Activated T-cell treated with anti-CD3 and anti-CD28 coated beads, Interleukin-2, amount 50 U/mL, for 24 hours (primary cell): ENCODE results near the gene KRT81.

Source experiments
- DNase-seq: peaks from one replicate; pipeline ENCODE4 v3.0.0-alpha.2; 2020
- H3K27ac Mint-ChIP-seq: 2 replicates; pipeline ENCODE4 v1.8.0; 2020; ENCODE audit warnings: mild to moderate bottlenecking, mixed read lengths
- H3K27me3 Mint-ChIP-seq: 2 replicates; pipeline ENCODE4 v1.8.0; 2020; ENCODE audit warnings: mixed read lengths
- H3K36me3 Mint-ChIP-seq: 2 replicates; pipeline ENCODE4 v1.8.0; 2020; ENCODE audit warnings: low read depth, mixed read lengths
- H3K4me1 Mint-ChIP-seq: 2 replicates; pipeline ENCODE4 v1.8.0; 2020; ENCODE audit warnings: low read depth, mixed read lengths
- H3K4me3 Mint-ChIP-seq: 2 replicates; pipeline ENCODE4 v1.8.0; 2020; ENCODE audit warnings: mild to moderate bottlenecking, moderate library complexity, mixed read lengths
- H3K9me3 Mint-ChIP-seq: 2 replicates; pipeline ENCODE4 v1.8.0; 2020; ENCODE audit warnings: mixed read lengths

The KRT81 gene

DNA sequence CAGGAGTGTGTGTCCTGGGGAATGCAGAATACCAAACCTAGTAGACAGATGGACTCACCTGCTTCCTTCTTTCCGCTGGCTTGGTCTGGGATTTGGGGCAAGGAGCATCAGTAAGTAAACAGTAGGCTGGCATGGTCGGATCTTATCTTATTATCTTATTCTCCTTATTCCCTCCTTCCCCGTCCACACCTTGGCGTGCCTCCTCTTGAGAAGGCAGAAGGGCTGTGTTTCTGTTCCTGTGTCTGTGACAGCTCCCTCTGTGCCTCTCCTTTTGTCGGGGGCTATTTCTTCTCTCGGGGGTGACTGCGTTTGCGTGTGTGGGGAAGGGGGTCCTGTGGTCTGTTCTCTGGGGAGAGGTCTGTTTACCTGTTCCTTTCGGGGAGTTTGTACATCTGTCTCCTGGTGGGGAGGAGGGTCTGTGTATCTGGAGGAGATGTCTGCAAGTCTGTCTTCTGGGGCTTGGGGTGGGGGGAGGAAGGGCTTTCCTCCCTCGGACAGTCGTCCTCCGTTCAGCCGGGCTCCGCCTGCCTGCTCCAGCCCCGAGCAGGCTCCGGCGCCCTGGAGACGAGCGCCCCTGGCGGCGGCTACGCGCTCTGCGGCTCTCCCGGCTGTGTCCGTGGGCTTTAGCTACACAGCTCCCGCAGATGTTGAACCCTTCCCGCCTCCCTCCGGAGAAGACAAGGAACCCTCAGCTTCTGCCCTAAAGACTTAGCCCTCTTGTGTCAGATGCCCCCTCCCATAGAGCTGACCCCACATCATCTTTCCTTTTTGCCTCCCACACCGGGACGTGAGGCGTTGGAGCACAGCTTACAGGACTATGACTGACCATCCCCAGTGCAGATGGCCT lies 12.5 kb downstream of the KRT81 start:
- Mint-ChIP-seq H3K4me3 (no peak overlapping the region), H3K27me3 (peaks cover 39% of the 10 kb centered on the region), H3K4me1 (peaks cover 7% of the 10 kb centered on the region), H3K9me3 (no peaks in the 10 kb centered on the region), H3K27ac (no peak overlapping the region), H3K36me3 (no peaks in the 10 kb centered on the region)
- DNase-seq: peak; percentile 84

DNA sequence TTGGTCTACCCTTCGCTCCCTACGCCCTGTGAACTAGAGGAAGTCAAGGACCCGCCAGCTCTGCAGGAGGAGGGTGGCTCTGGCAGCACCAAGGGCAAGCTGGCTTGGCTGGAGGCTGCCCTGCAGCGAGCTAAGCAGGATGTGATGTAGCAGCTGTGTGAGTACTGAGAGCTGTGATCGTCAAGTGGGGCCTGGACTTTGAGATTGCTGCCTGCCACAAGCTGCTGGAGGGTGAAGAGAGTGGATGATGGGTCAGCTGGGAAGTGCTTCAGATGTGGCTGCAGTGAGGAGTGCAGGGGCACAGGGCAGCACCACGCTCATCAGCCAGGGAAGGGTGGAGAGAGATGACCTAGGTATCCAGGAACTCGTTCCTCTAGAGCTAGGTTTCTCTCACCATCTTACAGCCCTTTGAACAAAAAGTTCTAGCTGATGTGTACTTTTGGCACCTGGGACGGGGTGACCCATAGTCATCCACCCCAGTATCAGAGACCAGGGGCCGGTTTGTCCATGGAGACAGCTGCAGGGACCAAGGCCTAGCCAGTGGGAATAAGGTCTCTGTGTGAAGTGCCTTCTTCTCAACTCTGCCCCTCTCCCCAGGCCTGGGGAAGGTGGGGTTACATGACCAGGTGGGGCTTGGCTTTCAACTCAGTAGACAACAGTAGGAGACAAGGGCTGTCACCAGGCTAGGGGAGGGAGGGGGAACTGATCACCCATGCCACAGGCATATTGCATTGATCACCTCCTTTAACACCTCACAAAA lies 13.7 kb downstream of the KRT81 start:
- H3K27ac Mint-ChIP-seq: no peak overlapping the region

DNA sequence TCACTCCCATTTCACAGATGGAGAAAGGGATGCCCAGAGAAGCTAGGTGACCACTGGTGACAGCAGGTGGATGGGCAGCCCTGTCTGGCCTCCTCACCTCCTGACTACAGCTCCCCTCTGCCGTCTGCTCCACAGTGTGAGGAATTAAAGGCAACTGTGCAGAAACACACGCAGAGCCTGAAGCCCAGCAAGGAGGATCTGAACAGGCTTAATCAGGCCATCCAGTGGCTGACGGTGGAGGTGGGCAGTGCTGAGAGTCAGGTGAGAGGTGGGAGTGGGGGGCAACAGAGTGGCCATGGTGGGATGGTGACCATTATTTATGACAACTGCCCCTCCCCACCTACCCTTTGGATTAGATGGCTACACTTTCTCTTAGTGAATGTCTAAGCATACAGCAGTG lies 15.6 kb downstream of the KRT81 start:
- peaks cover 44% of the 10 kb centered on the region for H3K27me3 Mint-ChIP-seq
- no peaks in the 10 kb centered on the region for H3K9me3 Mint-ChIP-seq
- no peak overlapping the region for H3K27ac Mint-ChIP-seq
- H3K36me3 Mint-ChIP-seq: no peaks in the 10 kb centered on the region
- DNase-seq: no peak
- no peak overlapping the region for H3K4me3 Mint-ChIP-seq
- peaks cover 7% of the 10 kb centered on the region for H3K4me1 Mint-ChIP-seq

More for the DNA sequence above, 13.7 kb downstream of the KRT81 start:
- no peaks in the 10 kb centered on the region for H3K9me3 Mint-ChIP-seq
- H3K4me3 Mint-ChIP-seq: no peak overlapping the region
- no peaks in the 10 kb centered on the region for H3K36me3 Mint-ChIP-seq
- no peak for DNase-seq
- H3K27me3 Mint-ChIP-seq: peaks cover 39% of the 10 kb centered on the region
- H3K4me1 Mint-ChIP-seq: peaks cover 7% of the 10 kb centered on the region

DNA sequence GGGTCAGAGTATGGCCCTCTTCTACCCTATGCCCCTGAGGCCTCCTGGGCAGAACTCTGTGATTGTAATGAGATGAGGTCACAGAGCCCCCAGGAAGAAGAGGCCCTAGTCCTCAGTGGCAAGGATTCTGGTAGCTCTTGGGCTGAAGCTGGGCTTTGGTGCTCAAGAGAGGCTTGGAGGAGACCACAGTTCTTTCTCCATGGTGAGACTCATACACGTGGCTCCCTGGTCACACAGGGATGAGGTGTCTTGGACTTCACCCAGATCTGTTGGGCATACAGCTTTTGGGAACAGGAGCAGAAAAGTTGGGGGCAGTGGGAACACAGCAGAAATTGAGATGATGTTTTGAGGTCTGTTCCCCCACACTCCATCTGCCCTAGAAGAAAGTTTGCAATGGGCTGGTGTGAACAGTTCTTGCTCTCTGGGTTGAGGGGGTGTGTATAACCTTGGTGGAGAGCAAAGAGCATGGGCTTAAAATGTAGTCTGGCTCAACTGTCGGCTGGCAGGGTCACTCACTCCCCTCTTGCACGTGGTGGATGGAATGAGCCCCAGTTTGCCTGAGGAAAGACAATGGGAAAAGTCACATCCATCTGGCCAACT lies 16.7 kb downstream of the KRT81 start, which contains the start of gene KRT86:
TSS of gene KRT86 (plus strand) at position 125 of the 600 bp plus-strand sequence. CDS start 27,272 bp downstream, outside the sequence.
- DNase-seq: no peak
- Mint-ChIP-seq H3K27me3 (peaks cover 42% of the 10 kb centered on the region), H3K4me3 (no peak within 1 kb of the TSS), H3K36me3 (no peaks in the 10 kb centered on the region), H3K9me3 (no peaks in the 10 kb centered on the region), H3K4me1 (peaks cover 7% of the 10 kb centered on the region), H3K27ac (no peak within 1 kb of the TSS)

DNA sequence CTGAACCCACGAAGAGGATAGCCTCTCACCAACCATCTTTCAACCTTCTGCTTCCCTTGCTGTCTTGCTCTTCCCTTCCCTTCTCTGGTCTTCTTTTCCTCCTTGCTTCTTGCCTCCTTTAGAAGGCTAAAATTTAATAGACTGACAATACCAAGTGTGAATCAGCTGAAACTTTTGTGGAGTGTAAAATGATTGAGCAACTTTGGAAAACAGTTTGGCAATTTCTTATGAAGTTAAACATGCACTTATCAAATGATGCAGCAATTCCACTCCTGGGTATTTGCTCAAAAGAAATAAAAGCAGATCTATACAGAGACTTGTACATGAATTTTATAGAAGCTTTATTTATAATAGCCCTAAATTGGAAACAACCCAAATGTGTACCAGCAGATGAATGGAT lies 20.2 kb downstream of the KRT81 start:
- no peak for DNase-seq
- Mint-ChIP-seq H3K27me3 (peaks cover 18% of the 10 kb centered on the region), H3K4me1 (no peaks in the 10 kb centered on the region), H3K27ac (no peak overlapping the region), H3K36me3 (no peaks in the 10 kb centered on the region), H3K4me3 (no peak overlapping the region), H3K9me3 (no peaks in the 10 kb centered on the region)

- no peak overlapping the region for H3K4me3 Mint-ChIP-seq
- no peaks in the 10 kb centered on the region for H3K36me3 Mint-ChIP-seq
- H3K27me3 Mint-ChIP-seq: peaks cover 16% of the 10 kb centered on the region
- no peaks in the 10 kb centered on the region for H3K9me3 Mint-ChIP-seq
- H3K27ac Mint-ChIP-seq: no peak overlapping the region
- no peak for DNase-seq
- H3K4me1 Mint-ChIP-seq: no peaks in the 10 kb centered on the region
These were observed 20.7 kb downstream of the KRT81 start for GRCh38 chr12:52270541-52271070.

DNA sequence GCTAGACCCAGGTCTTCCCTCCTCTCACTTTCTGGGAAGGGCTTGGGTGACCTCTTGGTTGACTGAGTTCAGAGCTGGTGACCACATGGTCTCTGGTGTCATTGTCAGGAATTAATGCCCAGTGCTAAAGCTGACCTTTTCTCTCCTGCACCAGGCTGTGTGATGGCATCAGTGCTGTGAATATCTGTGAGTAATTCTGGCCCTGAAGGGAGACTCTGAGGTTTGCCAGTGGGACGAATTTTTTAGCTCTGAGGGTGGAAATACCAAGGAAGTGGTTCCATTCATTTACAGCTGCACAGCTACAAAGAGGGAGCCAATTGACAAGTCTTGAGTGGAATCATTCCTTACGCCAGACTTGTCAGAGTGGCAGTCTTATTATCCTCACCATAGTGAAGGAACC lies 23.1 kb downstream of the KRT81 start:
- Mint-ChIP-seq H3K9me3 (no peaks in the 10 kb centered on the region), H3K27ac (no peak overlapping the region), H3K27me3 (peaks cover 14% of the 10 kb centered on the region), H3K36me3 (no peaks in the 10 kb centered on the region), H3K4me1 (no peaks in the 10 kb centered on the region), H3K4me3 (no peak overlapping the region)
- no peak for DNase-seq

- no peak overlapping the region for H3K27ac Mint-ChIP-seq
These were observed 23.6 kb downstream of the KRT81 start for GRCh38 chr12:52267699-52268098.

GRCh38 chr12:52267266-52267665 lies 24.1 kb downstream of the KRT81 start:
- no peak for DNase-seq
- peaks cover 20% of the 10 kb centered on the region for H3K27me3 Mint-ChIP-seq
- H3K9me3 Mint-ChIP-seq: no peaks in the 10 kb centered on the region
- H3K4me1 Mint-ChIP-seq: no peaks in the 10 kb centered on the region
- no peaks in the 10 kb centered on the region for H3K36me3 Mint-ChIP-seq
- no peak overlapping the region for H3K27ac Mint-ChIP-seq
- no peak overlapping the region for H3K4me3 Mint-ChIP-seq

More at GRCh38 chr12:52267699-52268098, 23.6 kb downstream of the KRT81 start:
- DNase-seq: no peak
- H3K36me3 Mint-ChIP-seq: no peaks in the 10 kb centered on the region
- peaks cover 16% of the 10 kb centered on the region for H3K27me3 Mint-ChIP-seq
- no peaks in the 10 kb centered on the region for H3K9me3 Mint-ChIP-seq
- no peaks in the 10 kb centered on the region for H3K4me1 Mint-ChIP-seq
- H3K4me3 Mint-ChIP-seq: no peak overlapping the region

DNA sequence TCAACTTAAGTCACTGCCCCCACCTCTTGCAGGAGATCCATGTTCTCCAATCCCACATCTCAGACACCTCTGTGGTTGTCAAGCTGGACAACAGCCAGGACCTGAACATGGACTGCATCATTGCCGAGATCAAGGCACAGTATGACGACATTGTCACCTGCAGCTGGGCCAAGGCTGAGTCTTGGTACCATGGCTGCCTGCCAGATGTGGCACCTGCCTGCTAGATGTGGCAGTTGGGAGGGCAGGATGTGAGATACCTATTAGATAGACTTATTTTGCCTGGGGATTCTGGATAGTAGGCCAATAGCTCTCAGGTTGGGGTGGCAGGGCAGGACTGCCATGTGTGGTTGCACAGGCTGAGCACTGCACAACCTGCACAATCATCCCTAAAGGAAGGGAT lies 24.8 kb downstream of the KRT81 start:
- Mint-ChIP-seq H3K27me3 (peaks cover 25% of the 10 kb centered on the region), H3K36me3 (no peaks in the 10 kb centered on the region)

DNA sequence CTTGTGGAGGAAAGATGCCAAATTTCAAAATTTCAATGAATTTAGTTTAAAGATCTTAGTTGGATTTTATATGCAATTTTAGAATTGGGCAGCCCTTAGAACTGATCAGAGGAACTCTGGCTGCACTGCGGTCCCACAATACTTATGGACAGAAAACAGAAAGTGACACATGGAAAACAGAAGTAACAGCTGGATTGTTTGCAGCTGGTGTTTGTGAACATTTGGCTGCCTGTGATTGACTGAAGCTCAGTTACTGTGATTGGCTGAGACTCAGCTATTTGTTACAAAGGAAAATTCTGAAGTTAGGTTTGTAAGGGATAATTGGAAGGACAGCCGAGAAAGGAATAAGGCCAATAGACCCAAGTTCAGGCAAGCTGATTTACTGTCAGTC lies 26.9 kb downstream of the KRT81 start:
- H3K4me3 Mint-ChIP-seq: no peak overlapping the region
- peaks cover 32% of the 10 kb centered on the region for H3K27me3 Mint-ChIP-seq
- H3K9me3 Mint-ChIP-seq: no peaks in the 10 kb centered on the region

More for the DNA sequence above, 24.8 kb downstream of the KRT81 start:
- Mint-ChIP-seq H3K9me3 (no peaks in the 10 kb centered on the region), H3K4me1 (no peaks in the 10 kb centered on the region), H3K27ac (no peak overlapping the region), H3K4me3 (no peak overlapping the region)
- no peak for DNase-seq

DNA sequence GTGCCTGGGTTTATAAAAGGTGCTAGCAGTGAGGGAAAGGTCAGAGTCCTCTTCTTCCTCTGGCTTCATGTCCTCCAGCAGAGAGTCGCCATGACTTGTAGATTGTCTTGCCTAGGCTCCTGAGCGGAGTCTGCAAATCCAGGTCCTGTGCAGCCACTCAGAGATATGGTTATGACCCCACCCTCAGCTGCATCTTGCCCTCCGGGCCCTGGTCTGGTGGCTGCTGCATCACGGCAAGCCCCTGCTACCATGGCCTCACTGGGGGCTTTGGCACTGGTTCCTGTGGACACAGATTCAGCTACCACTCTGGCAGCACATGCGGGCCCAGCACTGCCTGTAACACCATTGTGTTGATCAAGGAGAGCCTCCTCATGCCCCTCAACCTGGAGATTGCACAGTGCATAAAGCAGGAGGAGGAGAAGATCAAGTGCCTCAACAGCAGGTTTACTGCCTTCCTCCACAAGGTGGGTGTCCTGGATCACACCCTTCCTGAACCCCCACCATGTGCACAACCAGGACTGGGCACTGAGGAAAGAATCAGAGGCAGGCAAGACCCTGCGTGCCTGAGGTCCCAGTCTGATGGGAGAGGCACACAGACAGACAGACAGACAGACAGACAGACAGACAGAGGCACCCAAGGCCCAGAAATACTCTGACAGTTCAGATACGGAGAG lies 27.4 kb downstream of the KRT81 start:
- no peaks in the 10 kb centered on the region for H3K36me3 Mint-ChIP-seq
- H3K27me3 Mint-ChIP-seq: peaks cover 36% of the 10 kb centered on the region

More for the DNA sequence above, 26.9 kb downstream of the KRT81 start:
- Mint-ChIP-seq H3K27ac (no peak overlapping the region), H3K36me3 (no peaks in the 10 kb centered on the region), H3K4me1 (peaks cover 7% of the 10 kb centered on the region)
- no peak for DNase-seq

DNA sequence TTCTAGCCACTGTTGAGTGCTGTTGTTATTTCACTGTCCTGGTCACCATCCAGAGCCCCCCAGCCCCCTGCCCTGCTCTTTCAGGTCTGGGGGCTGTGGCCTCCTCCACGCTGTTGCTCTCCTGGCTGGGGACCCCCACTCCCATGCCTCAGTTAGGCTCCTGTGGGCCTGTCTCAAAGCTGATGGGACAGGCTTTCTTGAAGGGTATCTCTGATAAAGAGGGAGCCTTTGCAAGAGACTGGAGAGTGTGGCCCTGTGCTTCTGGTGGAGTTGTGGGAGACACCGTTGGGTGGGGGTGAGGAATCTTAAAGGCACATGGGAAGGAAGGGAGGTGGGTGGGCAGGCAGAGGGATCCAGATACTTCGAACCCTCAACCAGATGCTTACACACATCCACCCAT lies 29.0 kb downstream of the KRT81 start:
- Mint-ChIP-seq H3K36me3 (no peaks in the 10 kb centered on the region), H3K27me3 (peaks cover 49% of the 10 kb centered on the region), H3K27ac (no peak overlapping the region), H3K4me3 (no peak overlapping the region), H3K9me3 (no peaks in the 10 kb centered on the region), H3K4me1 (peaks cover 7% of the 10 kb centered on the region)
- DNase-seq: no peak

More for the DNA sequence above, 27.4 kb downstream of the KRT81 start:
- no peak for DNase-seq
- no peak overlapping the region for H3K27ac Mint-ChIP-seq
- H3K9me3 Mint-ChIP-seq: no peaks in the 10 kb centered on the region
- H3K4me1 Mint-ChIP-seq: peaks cover 7% of the 10 kb centered on the region
- no peak overlapping the region for H3K4me3 Mint-ChIP-seq

DNA sequence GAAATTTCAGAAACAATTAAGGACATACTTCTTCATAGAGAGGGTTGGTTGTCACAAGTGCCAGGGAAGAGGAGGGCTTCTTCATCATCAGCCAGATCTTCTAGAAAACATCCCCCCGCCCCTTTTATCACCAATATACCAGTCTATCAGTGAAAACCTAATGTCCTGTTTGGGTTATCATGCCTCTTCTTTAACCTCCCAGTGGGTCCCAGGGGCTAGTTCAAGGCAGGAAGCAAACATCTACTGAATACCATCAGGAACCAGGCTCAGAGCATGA lies 30.2 kb downstream of the KRT81 start:
- peaks cover 61% of the 10 kb centered on the region for H3K27me3 Mint-ChIP-seq
- no peak for DNase-seq

More for the DNA sequence above, 30.2 kb downstream of the KRT81 start:
- H3K4me3 Mint-ChIP-seq: no peak overlapping the region
- H3K36me3 Mint-ChIP-seq: no peaks in the 10 kb centered on the region
- peaks cover 7% of the 10 kb centered on the region for H3K4me1 Mint-ChIP-seq
- H3K27ac Mint-ChIP-seq: no peak overlapping the region
- no peaks in the 10 kb centered on the region for H3K9me3 Mint-ChIP-seq
